ENCODE results near the gene ZFAND2A. TPM values are rescaled to one million over a fixed set of nuclear protein-coding genes. Genes with fewer than 3 reads are reported as not detected.

The ZFAND2A gene
- polyA plus RNA-seq, 1 donor (not counting 4 experiments of a cell fraction or from before 2014, with no cell fraction given) = 25.5 TPM

DNA sequence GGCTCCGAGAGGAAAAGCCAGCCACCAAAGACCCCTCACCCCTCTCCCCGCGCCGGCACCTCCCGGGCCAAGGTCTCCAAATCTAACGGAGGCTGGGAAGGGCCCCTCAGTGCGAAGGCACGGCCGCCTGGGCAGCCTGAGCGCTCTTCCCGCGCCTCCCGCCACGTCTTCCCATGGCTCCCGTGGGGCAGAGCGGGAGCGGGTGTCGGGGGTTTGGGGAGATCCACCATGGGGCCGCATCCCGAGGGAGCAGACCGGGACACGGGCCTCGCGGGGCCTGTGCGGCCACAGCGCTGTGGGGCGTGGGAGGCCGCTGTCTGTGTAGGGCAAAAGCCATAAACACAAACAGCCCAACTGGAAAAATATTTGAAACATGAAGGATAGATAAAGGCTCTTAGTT is 49.6 kb downstream of the ZFAND2A start:
- FAIRE-seq (no peak), DNase-seq (ENCODE audit: low read depth, low spot score) (no peak)
- Histone ChIP-seq H3K27ac (ENCODE audit: control insufficient read depth, insufficient read depth, low read length) (no peak overlapping the region), H2AFZ (ENCODE audit: control insufficient read depth, low read length) (no peak overlapping the region), H3K4me2 (ENCODE audit: control insufficient read depth, extremely low read depth, insufficient read depth, low read depth, low read length) (no peak overlapping the region), H3K4me3 (ENCODE audit: control insufficient read depth in 2 of 3, extremely low read depth in 1 of 3, insufficient read depth in 2 of 3, low read depth in 1 of 3, low read length in 3 of 3) (no peak overlapping the region), H3K27me3 (ENCODE audit: control insufficient read depth, extremely low read depth, insufficient read depth, low read length) (no peaks in the 10 kb centered on the region), H4K20me1 (ENCODE audit: control insufficient read depth, extremely low read depth, insufficient read depth, low read length) (peaks cover 3% of the 10 kb centered on the region), H3K9me1 (ENCODE audit: control insufficient read depth, extremely low read depth, insufficient read depth, low read length) (no peaks in the 10 kb centered on the region), H3K9ac (ENCODE audit: control insufficient read depth, extremely low read depth, insufficient read depth, low read length) (no peak overlapping the region), H3K4me1 (ENCODE audit: control insufficient read depth, extremely low read depth, insufficient read depth, low read length) (no peaks in the 10 kb centered on the region), H3K36me3 (ENCODE audit: control insufficient read depth in 2 of 2, extremely low read depth in 1 of 2, insufficient read depth in 2 of 2, low read length in 2 of 2) (peaks cover 4 to 5% of the 10 kb centered on the region in 2 experiments), H3K79me2 (ENCODE audit: control insufficient read depth, insufficient read depth, low read length) (peaks cover 18% of the 10 kb centered on the region), H3K9me3 (ENCODE audit: control insufficient read depth, low read depth, low read length) (no peaks in the 10 kb centered on the region)
- dilution Hi-C loops (cut with MboI; ENCODE audit: extremely low pct_ligation_motif_present, low sequenced_read_pairs) = no loop called here
- no peak for TF ChIP-seq EZH2 (IDR thresholded peaks at IDR 0.05; ENCODE audit: low read length)
- TF ChIP-seq, protein P1, sequence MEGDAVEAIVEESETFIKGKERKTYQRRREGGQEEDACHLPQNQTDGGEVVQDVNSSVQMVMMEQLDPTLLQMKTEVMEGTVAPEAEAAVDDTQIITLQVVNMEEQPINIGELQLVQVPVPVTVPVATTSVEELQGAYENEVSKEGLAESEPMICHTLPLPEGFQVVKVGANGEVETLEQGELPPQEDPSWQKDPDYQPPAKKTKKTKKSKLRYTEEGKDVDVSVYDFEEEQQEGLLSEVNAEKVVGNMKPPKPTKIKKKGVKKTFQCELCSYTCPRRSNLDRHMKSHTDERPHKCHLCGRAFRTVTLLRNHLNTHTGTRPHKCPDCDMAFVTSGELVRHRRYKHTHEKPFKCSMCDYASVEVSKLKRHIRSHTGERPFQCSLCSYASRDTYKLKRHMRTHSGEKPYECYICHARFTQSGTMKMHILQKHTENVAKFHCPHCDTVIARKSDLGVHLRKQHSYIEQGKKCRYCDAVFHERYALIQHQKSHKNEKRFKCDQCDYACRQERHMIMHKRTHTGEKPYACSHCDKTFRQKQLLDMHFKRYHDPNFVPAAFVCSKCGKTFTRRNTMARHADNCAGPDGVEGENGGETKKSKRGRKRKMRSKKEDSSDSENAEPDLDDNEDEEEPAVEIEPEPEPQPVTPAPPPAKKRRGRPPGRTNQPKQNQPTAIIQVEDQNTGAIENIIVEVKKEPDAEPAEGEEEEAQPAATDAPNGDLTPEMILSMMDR (optimal IDR thresholded peaks at IDR 0.05 in 1 of 3, IDR thresholded peaks at IDR 0.05 in 1 of 3, conservative IDR thresholded peaks at IDR 0.05 in 1 of 3; ENCODE audit: extremely low read depth in 1 of 3, insufficient read depth in 2 of 3, low read length in 3 of 3) = no peak

DNA sequence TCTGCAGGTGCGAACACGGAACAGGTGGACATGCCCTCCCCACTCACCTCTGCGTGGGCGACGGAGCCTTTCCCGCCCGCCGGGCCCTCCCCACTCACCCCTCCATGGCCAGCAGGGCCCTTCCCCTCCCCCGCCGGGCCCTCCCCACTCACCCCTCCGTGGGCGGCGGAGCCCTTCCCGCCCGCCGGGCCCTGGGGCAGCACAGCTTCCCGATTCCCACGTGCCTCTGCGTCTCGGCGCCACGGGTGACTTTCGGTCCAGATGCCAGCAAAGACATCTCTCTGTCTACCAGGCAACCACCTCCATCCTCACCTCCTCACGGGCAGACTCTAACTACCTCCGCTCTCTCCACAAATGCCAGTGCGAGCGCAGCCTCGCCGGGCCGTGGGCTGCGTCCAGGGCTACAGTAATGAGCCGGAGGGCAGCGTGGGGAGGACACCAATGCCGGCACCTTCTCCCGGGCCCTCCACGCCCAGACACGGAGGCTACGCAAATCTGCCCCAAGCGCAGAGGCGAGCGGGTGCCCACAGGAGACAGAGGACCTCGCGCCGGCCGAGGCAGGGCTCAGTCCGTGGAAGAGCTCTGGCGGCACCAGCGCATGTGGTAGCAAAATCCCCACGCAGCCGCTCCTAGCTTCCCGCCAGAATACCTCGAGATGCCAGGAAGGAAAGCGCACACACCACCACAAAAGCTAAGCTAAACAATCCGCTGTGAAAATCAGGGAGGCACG is 50.2 kb downstream of the ZFAND2A start:
- no peak for TF ChIP-seq EZH2 (IDR thresholded peaks at IDR 0.05; ENCODE audit: low read length)
- TF ChIP-seq, protein P1 (optimal IDR thresholded peaks at IDR 0.05 in 1 of 3, IDR thresholded peaks at IDR 0.05 in 1 of 3, conservative IDR thresholded peaks at IDR 0.05 in 1 of 3; ENCODE audit: extremely low read depth in 1 of 3, insufficient read depth in 2 of 3, low read length in 3 of 3) = no peak
- H3K4me2 ChIP-seq (ENCODE audit: control insufficient read depth, extremely low read depth, insufficient read depth, low read depth, low read length) = no peak overlapping the region
- peaks cover 15% of the 10 kb centered on the region for H3K79me2 ChIP-seq (ENCODE audit: control insufficient read depth, insufficient read depth, low read length)
- FAIRE-seq (no peak), DNase-seq (ENCODE audit: low read depth, low spot score) (no peak)
- H3K27ac ChIP-seq (ENCODE audit: control insufficient read depth, insufficient read depth, low read length) = no peak overlapping the region
- H3K9me3 ChIP-seq (ENCODE audit: control insufficient read depth, low read depth, low read length) = no peaks in the 10 kb centered on the region
- H3K9me1 ChIP-seq (ENCODE audit: control insufficient read depth, extremely low read depth, insufficient read depth, low read length) = no peaks in the 10 kb centered on the region
- H3K4me1 ChIP-seq (ENCODE audit: control insufficient read depth, extremely low read depth, insufficient read depth, low read length) = no peaks in the 10 kb centered on the region
- dilution Hi-C loops (cut with MboI; ENCODE audit: extremely low pct_ligation_motif_present, low sequenced_read_pairs) = no loop called here
- peaks cover 4 to 5% of the 10 kb centered on the region in 2 experiments for H3K36me3 ChIP-seq (ENCODE audit: control insufficient read depth in 2 of 2, extremely low read depth in 1 of 2, insufficient read depth in 2 of 2, low read length in 2 of 2)
- H3K9ac ChIP-seq (ENCODE audit: control insufficient read depth, extremely low read depth, insufficient read depth, low read length) = no peak overlapping the region
- no peak overlapping the region for H2AFZ ChIP-seq (ENCODE audit: control insufficient read depth, low read length)
- H4K20me1 ChIP-seq (ENCODE audit: control insufficient read depth, extremely low read depth, insufficient read depth, low read length) = peaks cover 3% of the 10 kb centered on the region
- H3K27me3 ChIP-seq (ENCODE audit: control insufficient read depth, extremely low read depth, insufficient read depth, low read length) = no peaks in the 10 kb centered on the region
- H3K4me3 ChIP-seq (ENCODE audit: control insufficient read depth in 2 of 3, extremely low read depth in 1 of 3, insufficient read depth in 2 of 3, low read depth in 1 of 3, low read length in 3 of 3) = no peak overlapping the region

Measured in keratinocyte (primary cell).